Endothelial cell of hepatic sinusoid (primary cell): ENCODE results near the gene RIN2.
"Not testable (repeated sequence)": the region's sequence is repeated elsewhere in the genome, so short reads cannot be mapped to it uniquely, and the experiment has no call there.

Source experiments
- in situ Hi-C: cut with HindIII; loops from 2 replicates; pipeline ENCODE4 v1.10.0; 2017; ENCODE audit warnings: low sequenced_read_pairs

RIN2 gene

DNA sequence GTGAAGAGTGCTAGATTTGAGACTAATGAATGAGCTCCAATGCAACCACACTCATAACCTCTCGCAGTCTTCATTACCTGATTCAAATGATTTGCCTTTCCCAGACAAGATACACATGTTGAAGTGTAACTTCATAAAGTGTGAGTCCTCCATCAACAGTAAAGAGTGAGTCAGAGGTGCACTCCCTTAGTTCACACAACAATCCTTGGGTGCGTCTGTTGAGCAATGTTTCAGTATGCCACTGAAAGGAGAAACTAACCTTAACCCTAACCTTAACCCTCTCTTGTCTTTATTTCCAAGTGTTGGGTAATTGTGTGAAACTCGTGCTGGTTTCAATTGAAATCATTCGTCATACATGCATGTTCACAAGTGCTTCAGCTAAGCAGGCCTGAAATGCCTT lies 21.0 kb upstream of the RIN2 start:
- in situ Hi-C loops, result no loop called here

DNA sequence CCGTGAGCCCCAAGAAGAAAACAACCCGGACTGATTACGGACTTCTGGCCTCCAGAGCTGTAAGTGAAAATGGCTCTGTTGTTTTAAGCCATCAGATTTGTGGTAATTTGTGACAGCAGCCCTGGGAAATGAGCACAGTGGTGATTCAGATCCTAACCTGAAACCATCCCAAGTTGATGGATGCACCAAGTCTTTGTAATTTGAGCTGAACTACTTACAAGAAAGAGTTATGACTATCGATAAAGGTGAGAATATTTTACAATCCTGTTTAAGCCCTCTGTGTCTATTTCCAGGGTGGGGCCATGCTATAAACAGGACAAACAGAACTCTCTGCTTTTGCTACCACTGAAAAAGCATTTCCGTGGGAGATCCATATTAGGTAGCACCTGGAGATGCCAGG lies 19.1 kb upstream of the RIN2 start:
- in situ Hi-C loops, result no loop called here

- in situ Hi-C loops, result no loop called here
Observed at GRCh38 chr20:19739351-19739750, 18.7 kb upstream of the RIN2 start.

- in situ Hi-C loops, result no loop called here
Observed at GRCh38 chr20:19740512-19740911, 17.5 kb upstream of the RIN2 start.

DNA sequence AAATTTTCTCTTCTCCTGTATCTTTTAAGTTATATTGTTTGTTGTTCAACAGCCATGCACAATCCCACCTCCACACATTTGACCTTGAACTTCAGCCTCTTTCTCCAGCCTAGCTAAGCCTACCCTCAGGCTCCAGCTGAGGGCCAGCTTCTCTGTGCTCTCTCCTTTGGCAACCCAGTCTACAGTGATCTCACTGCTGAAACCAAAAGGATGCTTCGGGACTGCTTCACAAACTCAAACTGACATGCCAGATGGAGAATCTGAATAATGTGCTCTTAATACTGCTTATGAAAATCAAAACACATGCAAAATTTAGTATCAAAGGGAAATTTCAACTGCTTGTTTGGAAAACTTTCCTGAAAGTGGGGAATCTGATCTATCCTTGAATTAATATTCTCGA lies 16.1 kb upstream of the RIN2 start:
- in situ Hi-C loops, result no loop called here

GRCh38 chr20:19742974-19743639 lies 15.0 kb upstream of the RIN2 start:
- in situ Hi-C loops, result no loop called here

DNA sequence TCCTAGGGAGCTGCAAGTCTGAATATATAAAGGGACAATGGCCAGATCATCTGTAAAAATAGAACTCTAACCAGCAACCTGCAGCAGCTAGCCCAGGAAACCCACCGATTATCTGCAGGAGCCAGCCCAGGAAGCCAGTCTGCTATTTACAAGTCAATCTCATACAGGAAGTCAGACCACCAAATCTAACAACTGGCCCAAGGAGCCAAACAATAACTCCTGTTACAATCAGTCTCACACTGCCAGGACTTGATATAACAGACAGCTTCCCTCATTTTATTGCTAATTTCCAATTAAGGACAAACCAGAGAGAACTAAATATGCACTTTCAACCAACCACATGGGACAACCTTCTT lies 14.4 kb upstream of the RIN2 start:
- in situ Hi-C loops, result no loop called here

DNA sequence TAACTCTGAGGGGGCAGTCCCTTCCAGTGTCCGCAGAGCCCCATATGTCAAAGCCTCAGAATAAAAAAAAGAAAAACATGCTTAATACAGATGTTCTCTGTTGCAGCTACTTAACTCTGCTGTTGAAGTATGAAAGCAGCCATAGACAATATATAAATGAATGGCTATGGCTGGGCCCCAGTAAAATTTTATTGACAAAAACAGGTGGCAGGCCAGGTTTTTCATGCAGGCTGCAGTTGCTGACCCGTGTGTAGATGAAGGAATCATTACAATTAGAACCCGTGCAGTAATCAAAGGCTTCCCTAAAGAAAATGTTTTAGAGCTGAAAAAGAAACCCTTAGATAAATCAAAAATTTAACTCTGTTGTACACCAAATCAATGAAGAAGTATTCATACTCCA lies 13.0 kb upstream of the RIN2 start:
- in situ Hi-C loops, result no loop called here

GRCh38 chr20:19745584-19745983 lies 12.5 kb upstream of the RIN2 start:
- in situ Hi-C loops, result no loop called here

- in situ Hi-C loops, result no loop called here
Observed at GRCh38 chr20:19746396-19746795, 11.7 kb upstream of the RIN2 start.

DNA sequence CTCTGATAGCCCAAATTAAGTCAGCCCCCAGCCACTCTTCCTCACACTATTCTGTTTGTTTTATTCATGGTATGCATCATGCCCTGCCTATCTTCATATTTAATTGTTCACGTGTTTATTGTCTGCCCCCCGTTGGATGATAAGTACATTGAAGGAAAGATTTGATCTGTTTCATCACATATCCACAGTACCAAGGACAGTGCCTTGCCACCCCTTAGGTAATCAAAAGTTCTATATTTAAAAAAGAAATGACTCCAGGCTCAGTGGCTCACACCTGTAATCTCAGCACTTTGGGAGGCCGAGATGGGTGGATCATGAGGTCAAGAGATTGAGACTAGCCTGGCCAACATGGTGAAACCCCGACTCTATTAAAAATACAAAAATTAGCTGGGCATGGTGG lies 10.2 kb upstream of the RIN2 start:
- in situ Hi-C loops, result no loop called here

DNA sequence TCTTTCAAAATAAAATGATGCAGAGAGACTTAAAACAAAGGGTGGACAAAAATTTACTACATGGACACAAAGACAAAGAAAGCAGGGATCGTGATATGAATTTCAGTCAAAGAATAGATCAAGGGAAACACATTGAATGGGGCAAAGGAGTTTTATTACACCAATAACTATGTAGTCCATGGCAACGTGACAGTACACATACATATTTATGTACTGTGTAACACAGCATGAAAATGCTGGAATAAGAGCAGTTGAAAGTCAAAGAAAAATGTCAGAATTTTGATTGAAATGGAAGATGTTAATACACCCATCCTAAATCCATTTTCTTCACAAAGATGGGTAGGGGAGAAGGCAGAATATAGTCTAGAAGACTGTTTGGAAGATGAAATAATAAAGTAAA lies 9.4 kb upstream of the RIN2 start:
- in situ Hi-C loops, result no loop called here

- in situ Hi-C loops, result no loop called here
Observed at GRCh38 chr20:19749618-19750071, 8.4 kb upstream of the RIN2 start.

DNA sequence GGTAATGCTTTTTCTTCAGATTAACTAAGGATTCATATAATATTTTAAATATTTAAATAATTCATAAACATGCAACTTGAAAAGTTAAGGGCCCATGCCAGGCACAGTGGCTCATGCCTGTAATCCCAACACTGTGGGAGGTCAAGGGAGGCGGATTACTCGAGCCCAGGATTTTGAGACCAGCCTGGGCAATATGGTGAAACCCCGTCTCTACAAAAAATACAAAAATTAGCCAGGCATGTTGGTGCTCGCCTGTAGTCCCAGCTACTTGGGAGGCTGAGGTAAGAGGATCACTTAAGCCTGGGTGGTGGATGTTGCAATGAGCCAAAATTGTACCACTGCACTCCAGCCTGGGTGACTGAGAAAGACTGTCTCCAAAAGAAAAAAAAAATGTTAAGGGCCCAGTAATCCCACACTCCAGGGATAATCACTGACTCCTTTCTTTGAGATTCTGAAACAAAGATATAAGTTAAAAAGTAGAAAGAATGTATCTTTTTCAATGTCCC lies 7.9 kb upstream of the RIN2 start:
- in situ Hi-C loops, result no loop called here

- in situ Hi-C loops, result no loop called here
Observed at GRCh38 chr20:19750907-19751636, 7.0 kb upstream of the RIN2 start.

- in situ Hi-C loops, result not testable (repeated sequence)
Observed at GRCh38 chr20:19754201-19754600, 3.9 kb upstream of the RIN2 start.

GRCh38 chr20:19756761-19757486 lies 1.1 kb upstream of the RIN2 start:
- in situ Hi-C loops, result no loop called here

GRCh38 chr20:19757487-19758132 lies 448 bp upstream of the RIN2 start:
- in situ Hi-C loops, result no loop called here

DNA sequence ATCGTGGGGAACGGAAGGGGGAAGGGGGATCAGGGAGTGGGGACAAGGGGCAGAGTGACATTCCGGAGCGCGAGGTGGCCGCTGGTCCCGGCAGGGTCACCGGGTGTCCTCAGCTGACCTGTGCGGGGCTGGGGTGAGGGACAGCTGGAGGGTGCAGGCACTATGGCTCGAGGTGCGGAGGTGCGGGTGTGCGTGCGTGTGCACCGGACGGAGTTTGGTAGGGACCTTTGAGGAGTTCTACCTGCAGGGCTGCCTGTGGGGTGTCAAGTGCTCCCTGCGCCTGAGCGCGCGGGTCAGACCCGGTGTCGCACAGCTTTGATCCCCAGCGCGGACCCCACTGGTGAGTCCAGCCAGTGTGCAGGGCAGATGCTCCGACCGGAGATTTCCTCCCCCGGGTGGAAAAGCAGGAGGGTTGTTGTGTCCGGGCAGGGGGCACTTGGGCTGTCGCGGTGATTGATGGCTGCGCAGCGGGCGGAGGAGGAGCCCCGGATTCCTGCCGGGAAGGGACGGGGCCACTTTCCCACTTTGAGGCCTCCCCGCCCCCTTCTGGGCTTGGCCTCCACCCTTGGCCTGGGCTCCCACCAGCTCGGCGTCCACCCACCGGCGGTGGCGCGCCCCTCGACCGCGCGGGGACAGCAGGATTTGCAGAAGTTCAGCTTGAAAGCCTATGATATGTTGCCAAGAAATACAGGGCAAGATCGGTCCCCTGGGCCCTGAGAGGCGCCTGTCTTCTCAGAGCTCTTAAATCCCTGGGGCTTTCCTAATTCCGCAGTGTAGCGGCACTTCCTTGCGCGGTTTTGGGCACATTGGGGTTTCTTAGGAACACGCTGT lies 658 bp downstream of the RIN2 start:
- in situ Hi-C loops, result no loop called here

DNA sequence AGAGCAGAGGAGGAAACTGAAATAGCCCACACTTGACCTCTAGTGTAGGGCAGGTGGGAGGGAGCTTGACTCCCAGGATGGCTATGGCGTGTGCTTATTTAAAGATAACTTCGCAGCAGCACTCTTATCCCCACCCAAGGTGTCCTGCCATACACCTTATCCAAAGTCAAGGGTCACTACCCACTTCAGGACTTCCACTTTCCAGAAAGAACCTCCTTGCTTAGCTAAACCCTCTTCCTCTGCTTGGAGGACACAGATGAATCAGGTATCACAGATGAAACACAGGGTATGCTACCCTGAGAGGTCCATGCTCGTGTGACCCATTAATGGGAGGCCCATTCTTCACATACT lies 2.3 kb downstream of the RIN2 start:
- in situ Hi-C loops, result no loop called here

- in situ Hi-C loops, result no loop called here
Observed at GRCh38 chr20:19761326-19761725, 3.3 kb downstream of the RIN2 start.
